Stimulated activated naive B cell treated with anti-CD40 and anti-IgM and Interleukin-4, amounts not matched to agents 10 μg/mL and 1 μg/mL and 100 μg/mL, for 72 hours (primary cell): Measurements from ENCODE around the gene SH3GL1.

Source experiments
- ATAC-seq, 2 donors: fragments of 150-1000 bp; cut with Tn5 transposase; replicated peaks; 2 replicates each; pipeline ENCODE4 v1.10.0; 2021; ENCODE audit warnings: moderate library complexity in 1 of 2
- DNase-seq: peaks from one replicate; pipeline ENCODE4 v3.0.0; 2021
- H3K27ac Mint-ChIP-seq: one replicate; pipeline ENCODE4 v1.8.0; 2022; ENCODE audit warnings: mild to moderate bottlenecking, mixed read lengths
- H3K27me3 Mint-ChIP-seq, 2 donors: one replicate each; pipeline ENCODE4 v1.8.0; 2022; ENCODE audit warnings: mixed read lengths in 2 of 2
- H3K36me3 Mint-ChIP-seq, 2 donors: one replicate each; pipeline ENCODE4 v1.8.0; 2022; ENCODE audit warnings: mixed read lengths in 2 of 2, mild to moderate bottlenecking in 1 of 2
- H3K4me1 Mint-ChIP-seq, 2 donors: one replicate each; pipeline ENCODE4 v1.8.0; 2022; ENCODE audit warnings: mixed read lengths in 2 of 2, mild to moderate bottlenecking in 1 of 2
- H3K4me3 Mint-ChIP-seq, 2 donors: one replicate each; pipeline ENCODE4 v1.8.0; 2022; ENCODE audit warnings: mild to moderate bottlenecking in 2 of 2, mixed read lengths in 2 of 2, moderate library complexity in 1 of 2
- H3K9me3 Mint-ChIP-seq, 2 donors: one replicate each; pipeline ENCODE4 v1.8.0; 2022; ENCODE audit warnings: mixed read lengths in 2 of 2, mild to moderate bottlenecking in 1 of 2

SH3GL1 gene

DNA sequence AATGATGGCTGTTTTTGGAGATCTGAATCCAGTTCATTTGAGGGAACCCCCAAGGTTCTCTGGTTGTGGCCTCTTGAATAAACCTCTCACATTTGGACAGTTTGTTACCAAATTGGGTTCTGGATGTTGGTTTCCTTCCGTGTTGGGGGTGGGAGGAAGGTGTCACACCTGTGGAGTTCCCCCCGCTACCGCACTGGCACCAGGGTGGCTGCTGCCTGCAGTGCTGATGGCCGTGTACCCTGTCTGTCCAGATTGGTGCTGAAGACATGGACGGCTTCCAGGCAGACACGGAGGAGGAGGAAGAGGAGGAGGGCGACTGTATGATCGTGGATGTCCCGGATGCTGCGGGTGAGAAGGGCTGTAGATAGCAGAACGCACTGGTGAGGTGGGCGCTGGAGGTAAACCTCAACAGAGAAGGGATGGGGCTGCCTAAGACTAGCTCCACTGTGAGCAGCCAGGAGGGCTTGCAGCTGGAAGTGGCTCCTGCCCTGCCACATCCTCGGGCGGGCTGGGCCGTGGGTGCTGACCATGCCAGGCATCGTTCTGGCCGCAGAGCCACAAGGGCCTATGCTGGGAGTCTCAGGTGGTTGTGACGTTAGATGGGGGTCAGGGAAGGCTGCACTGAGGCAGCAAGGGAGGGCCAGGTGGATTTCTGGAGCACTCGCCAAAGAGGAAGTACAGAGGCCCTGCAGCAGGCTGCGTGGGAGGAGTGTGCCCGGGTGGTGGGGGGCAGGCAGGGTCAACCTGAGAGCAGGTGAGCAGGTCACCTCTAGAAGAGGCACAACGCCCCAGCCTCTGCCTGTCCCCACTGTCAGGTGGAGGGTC, 41.9 kb upstream of the SH3GL1 start:
- no peak for DNase-seq
- H3K9me3 Mint-ChIP-seq = no peaks in the 10 kb centered on the region
- H3K4me3 Mint-ChIP-seq = peak overlapping the region; percentile 31 to 47
- peak; percentile 54 to 56 for ATAC-seq
- H3K36me3 Mint-ChIP-seq = peaks cover 33 to 38% of the 10 kb centered on the region in 2 donors
- peak overlapping the region; percentile 68 for H3K27ac Mint-ChIP-seq
- peaks cover 7 to 16% of the 10 kb centered on the region in 2 donors for H3K4me1 Mint-ChIP-seq
- no peaks in the 10 kb centered on the region for H3K27me3 Mint-ChIP-seq

DNA sequence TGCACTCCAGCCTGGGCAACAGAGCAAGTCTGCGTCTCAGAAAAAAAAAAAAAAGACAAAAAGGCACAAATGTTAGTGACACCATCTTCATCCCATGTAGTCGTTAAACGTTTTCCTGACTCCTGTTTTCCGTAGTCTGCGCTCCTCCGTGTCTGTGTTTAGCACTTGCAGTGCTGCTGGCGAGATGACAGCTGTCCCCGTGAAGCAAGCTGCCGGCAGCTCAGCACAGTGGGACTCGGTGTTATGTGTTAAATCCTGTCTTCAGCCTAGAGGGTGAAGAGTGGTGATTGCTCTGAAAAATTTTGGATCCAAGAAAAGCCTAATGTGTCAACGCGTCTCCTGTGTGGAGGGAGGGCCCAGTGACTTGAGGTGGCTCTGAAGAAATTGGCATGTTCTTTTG, 38.9 kb upstream of the SH3GL1 start:
- Mint-ChIP-seq H3K27me3 (no peaks in the 10 kb centered on the region), H3K9me3 (no peaks in the 10 kb centered on the region), H3K4me1 (peaks cover 10 to 16% of the 10 kb centered on the region in 2 donors), H3K36me3 (peaks cover 30 to 41% of the 10 kb centered on the region in 2 donors), H3K27ac (no peak overlapping the region), H3K4me3 (no peak overlapping the region)
- ATAC-seq = no peak
- DNase-seq = no peak

DNA sequence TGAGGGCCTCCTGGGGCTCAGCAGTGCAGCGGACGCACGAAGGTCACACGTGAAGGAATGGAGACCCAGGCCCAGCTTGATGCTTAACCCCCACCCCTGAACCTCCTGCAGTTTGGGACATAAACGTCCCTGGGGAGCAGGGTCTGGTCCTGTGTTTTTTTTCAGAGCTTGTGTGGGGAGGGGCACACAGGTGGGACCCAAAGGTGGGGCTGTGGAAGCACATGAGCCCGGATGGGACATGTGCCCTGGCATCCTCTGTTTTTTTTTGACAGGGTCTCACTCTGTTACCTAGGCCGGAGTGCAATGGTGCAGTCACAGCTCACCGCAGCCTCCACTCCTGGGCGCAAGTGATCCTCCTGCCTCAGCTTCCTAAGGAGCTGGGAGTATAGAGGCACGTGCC, 36.8 kb upstream of the SH3GL1 start:
- H3K4me3 Mint-ChIP-seq = no peak overlapping the region

DNA sequence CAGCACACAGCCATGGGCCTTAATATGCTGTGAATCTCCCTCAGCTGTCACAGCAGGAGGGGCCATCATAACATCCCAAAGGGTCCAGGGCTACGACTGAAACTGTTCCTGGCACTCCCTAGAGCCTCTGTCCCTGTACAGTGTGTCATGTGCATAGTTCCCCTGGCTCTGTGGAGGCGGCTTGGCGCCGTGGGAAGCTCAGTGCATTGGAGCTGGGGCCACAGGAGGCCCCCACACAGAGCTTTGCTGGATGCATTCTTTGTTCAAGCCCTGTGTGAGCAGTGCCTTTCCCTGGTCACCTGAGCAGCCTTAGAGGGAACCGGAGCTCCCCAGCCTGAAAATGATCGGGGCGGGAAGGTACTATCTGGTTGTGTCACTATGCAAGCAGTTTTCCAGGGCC, 35.9 kb upstream of the SH3GL1 start:
- Mint-ChIP-seq H3K4me3 (no peak overlapping the region), H3K9me3 (no peaks in the 10 kb centered on the region), H3K27me3 (no peaks in the 10 kb centered on the region), H3K4me1 (peaks cover 15 to 19% of the 10 kb centered on the region in 2 donors), H3K27ac (no peak overlapping the region), H3K36me3 (peaks cover 42 to 52% of the 10 kb centered on the region in 2 donors)
- ATAC-seq (no peak), DNase-seq (no peak)

More for the DNA sequence above, 36.8 kb upstream of the SH3GL1 start:
- H3K27me3 Mint-ChIP-seq = no peaks in the 10 kb centered on the region
- DNase-seq (no peak), ATAC-seq (no peak)
- peaks cover 9 to 13% of the 10 kb centered on the region in 2 donors for H3K4me1 Mint-ChIP-seq
- H3K27ac Mint-ChIP-seq = no peak overlapping the region
- no peaks in the 10 kb centered on the region for H3K9me3 Mint-ChIP-seq
- H3K36me3 Mint-ChIP-seq = peaks cover 34 to 43% of the 10 kb centered on the region in 2 donors

DNA sequence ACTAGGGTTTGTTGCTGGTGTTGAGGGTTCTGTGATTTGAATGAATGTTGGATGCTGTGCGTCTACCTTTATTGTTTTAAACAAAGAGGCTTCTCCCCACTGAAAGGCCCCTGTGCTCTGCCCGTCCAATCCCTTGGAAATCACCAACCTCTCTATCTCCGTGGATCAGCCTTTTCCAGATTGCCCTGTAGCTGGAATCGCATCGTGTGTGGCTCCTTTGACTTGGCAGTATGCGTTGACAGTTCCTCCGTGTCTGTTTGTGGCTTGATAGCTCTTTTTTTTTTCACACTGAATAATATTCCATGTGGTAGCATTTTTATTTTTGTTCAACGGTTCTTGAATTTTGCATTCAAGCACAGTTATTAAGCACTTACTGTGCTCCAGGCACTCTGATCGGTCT, 34.0 kb upstream of the SH3GL1 start:
- Mint-ChIP-seq H3K9me3 (no peaks in the 10 kb centered on the region), H3K36me3 (peaks cover 48 to 55% of the 10 kb centered on the region in 2 donors), H3K27me3 (no peaks in the 10 kb centered on the region), H3K4me3 (no peak overlapping the region), H3K27ac (peak overlapping the region; percentile 88), H3K4me1 (peaks cover 21 to 32% of the 10 kb centered on the region in 2 donors)
- ATAC-seq (no peak), DNase-seq (no peak)

DNA sequence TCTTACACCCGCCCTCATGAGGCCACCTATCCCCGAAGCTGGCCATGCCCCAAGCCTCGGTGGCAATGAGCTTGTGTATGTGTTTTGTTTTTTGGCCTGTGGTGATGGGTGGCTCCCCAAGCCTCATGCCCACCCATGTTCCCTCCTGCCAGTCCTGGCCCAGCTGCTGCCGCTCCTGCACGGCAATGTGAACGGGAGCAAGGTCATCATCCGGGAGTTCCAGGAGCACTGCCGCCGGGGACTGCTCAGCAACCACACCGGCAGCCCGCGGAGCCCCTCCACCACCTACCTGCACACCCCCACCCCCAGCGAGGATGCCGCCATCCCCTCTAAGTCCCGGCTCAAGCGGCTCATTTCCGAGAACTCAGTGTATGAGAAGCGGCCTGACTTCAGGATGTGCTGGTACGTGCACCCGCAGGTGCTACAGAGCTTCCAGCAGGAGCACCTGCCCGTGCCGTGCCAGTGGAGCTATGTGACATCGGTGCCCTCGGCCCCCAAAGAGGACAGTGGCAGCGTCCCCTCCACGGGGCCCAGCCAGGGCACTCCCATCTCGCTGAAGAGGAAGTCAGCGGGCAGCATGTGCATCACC, 32.7 kb upstream of the SH3GL1 start:
- Mint-ChIP-seq H3K27ac (no peak overlapping the region), H3K4me1 (peaks cover 21 to 32% of the 10 kb centered on the region in 2 donors), H3K4me3 (no peak overlapping the region), H3K36me3 (peaks cover 54 to 58% of the 10 kb centered on the region in 2 donors), H3K27me3 (no peaks in the 10 kb centered on the region), H3K9me3 (no peaks in the 10 kb centered on the region)
- no peak for ATAC-seq
- no peak for DNase-seq

DNA sequence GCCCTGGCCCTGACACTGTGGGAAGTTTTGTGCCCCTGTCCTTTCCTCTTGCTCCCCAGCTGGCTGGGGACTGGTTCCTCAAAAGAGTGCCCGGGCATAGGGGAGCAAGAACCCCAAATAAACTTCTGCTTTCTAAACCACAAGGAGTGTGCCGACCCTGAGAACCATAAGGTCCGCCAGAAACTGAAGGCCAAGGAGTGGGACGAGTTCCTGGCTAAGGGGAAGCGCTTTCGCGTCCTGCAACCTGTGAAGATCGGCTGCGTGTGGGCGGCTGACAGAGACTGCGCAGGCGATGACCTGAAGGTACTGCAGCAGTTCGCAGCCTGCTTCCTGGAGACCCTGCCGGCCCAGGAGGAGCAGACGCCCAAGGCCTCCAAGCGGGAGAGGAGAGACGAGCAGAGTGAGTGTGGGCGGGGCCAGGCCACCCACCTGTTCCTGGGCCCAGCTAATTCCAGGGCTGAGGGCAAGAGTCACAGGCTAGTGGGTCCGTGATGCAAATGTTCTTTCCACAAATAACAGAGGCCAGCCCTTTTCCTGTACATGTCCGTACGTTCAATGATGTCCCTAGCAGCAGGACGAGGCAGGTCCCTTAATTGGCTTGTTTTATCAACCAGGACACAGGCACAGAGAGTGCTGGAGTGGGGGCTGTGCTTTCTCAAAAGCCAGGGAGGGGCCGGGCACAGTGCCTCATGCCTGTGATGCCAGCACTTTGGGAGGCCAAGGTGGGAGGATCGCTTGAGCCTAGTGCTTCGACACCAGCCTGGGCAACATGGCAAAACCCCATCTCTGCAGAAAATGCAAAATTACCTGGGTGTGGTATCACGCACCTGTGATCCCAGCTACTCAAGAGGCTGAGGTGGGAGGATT, 31.7 kb upstream of the SH3GL1 start:
- ATAC-seq = peak; percentile 75 to 84
- Mint-ChIP-seq H3K4me1 (peaks cover 21 to 32% of the 10 kb centered on the region in 2 donors), H3K27me3 (no peaks in the 10 kb centered on the region), H3K4me3 (peak overlapping the region; percentile 57 to 76), H3K36me3 (peaks cover 51 to 56% of the 10 kb centered on the region in 2 donors), H3K27ac (peak overlapping the region; percentile 96), H3K9me3 (no peaks in the 10 kb centered on the region)
- DNase-seq = peak; percentile 40

DNA sequence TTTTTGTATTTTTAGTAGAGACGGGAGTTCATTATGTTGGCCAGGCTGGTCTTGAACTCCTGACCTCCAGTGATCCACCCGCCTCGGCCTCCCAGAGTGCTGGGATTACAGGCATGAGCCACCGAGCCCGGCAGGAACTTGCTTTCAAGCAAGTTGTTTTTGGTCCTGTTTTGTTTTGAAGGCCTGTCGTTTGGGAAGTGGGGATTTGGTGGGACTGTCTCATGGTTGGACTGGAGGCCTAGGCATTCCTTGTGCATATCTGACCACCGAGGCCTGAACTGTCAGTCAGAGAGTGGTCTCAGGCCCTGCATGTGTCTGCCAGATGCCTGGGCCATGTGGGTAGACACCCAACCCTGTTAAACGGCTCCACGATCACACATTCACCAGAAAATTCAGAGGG, 30.9 kb upstream of the SH3GL1 start:
- DNase-seq (no peak), ATAC-seq (peak; percentile 28 to 31)
- peaks cover 21 to 32% of the 10 kb centered on the region in 2 donors for H3K4me1 Mint-ChIP-seq
- peak overlapping the region; percentile 96 for H3K27ac Mint-ChIP-seq
- peaks cover 48 to 54% of the 10 kb centered on the region in 2 donors for H3K36me3 Mint-ChIP-seq
- H3K4me3 Mint-ChIP-seq = peak overlapping the region in 1 of 2 donors; percentile 76
- H3K27me3 Mint-ChIP-seq = no peaks in the 10 kb centered on the region
- H3K9me3 Mint-ChIP-seq = no peaks in the 10 kb centered on the region

DNA sequence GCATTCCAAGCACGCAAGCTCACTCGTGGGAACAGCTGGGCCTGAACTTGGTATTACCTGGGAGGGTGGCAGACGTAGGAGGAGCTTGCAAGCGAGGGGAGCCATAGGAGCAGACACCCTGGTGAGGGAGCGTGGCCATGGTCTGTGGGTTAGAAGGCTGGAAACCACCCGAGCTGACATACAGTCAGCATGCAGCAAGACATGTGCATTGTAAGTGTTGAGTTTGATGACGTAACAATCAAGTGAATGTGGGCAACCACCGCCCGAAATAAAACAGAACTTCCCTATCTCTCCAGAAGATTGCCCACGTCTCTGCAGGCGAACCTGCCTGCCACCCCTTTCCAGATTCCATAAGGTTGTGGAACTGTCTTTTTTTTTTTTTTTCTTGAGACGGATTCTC, 30.4 kb upstream of the SH3GL1 start:
- Mint-ChIP-seq H3K36me3 (peaks cover 52 to 58% of the 10 kb centered on the region in 2 donors), H3K4me3 (no peak overlapping the region), H3K9me3 (no peaks in the 10 kb centered on the region), H3K4me1 (peaks cover 21 to 32% of the 10 kb centered on the region in 2 donors), H3K27ac (peak overlapping the region; percentile 85), H3K27me3 (no peaks in the 10 kb centered on the region)
- DNase-seq = no peak
- ATAC-seq = peak; percentile 57 to 66

DNA sequence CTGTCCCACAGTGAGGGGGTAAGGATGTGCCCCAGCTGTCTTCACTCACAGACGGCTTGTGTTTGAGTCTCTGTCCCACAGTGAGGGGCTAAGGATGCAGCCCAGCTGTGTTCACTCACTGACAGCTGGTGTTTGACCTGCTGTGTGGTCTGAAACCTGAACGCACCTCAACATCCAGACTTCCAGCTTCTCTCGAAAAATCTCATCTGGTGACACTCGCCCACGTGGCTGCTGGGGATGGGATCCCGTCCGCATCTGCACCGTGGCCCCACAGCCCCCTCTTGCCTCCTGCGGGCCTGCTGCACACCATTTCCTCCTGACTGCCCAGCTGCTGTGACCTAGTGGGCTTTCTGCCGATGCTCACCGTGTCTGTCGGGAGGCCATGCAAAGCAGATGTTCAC, 29.4 kb upstream of the SH3GL1 start:
- H3K4me3 Mint-ChIP-seq = no peak overlapping the region
- H3K27me3 Mint-ChIP-seq = no peaks in the 10 kb centered on the region
- H3K4me1 Mint-ChIP-seq = peaks cover 21 to 32% of the 10 kb centered on the region in 2 donors
- ATAC-seq (no peak), DNase-seq (no peak)
- peaks cover 52 to 55% of the 10 kb centered on the region in 2 donors for H3K36me3 Mint-ChIP-seq
- H3K27ac Mint-ChIP-seq = peak overlapping the region; percentile 25
- no peaks in the 10 kb centered on the region for H3K9me3 Mint-ChIP-seq

DNA sequence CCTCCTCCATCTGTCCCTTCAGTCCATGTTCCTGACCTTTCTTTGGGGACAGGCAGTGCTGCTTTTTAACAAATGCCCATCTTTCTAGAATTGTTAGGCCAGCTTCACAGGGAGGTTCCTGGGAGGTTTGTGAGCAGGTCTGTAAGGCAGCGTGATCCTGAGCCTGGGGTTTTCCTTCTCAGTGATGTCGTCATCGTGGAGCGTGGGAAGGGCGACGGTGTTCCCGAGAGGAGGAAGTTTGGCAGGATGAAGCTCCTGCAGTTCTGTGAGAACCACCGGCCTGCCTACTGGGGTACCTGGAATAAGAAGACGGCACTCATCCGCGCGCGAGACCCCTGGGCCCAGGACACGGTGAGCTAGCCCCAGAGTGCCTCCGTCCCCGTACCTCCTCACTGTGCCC, 28.9 kb upstream of the SH3GL1 start:
- H3K4me1 Mint-ChIP-seq = peaks cover 18 to 32% of the 10 kb centered on the region in 2 donors
- DNase-seq (no peak), ATAC-seq (no peak)
- H3K27ac Mint-ChIP-seq = peak overlapping the region; percentile 47
- no peaks in the 10 kb centered on the region for H3K27me3 Mint-ChIP-seq
- H3K9me3 Mint-ChIP-seq = no peaks in the 10 kb centered on the region
- H3K4me3 Mint-ChIP-seq = no peak overlapping the region
- peaks cover 47 to 49% of the 10 kb centered on the region in 2 donors for H3K36me3 Mint-ChIP-seq

DNA sequence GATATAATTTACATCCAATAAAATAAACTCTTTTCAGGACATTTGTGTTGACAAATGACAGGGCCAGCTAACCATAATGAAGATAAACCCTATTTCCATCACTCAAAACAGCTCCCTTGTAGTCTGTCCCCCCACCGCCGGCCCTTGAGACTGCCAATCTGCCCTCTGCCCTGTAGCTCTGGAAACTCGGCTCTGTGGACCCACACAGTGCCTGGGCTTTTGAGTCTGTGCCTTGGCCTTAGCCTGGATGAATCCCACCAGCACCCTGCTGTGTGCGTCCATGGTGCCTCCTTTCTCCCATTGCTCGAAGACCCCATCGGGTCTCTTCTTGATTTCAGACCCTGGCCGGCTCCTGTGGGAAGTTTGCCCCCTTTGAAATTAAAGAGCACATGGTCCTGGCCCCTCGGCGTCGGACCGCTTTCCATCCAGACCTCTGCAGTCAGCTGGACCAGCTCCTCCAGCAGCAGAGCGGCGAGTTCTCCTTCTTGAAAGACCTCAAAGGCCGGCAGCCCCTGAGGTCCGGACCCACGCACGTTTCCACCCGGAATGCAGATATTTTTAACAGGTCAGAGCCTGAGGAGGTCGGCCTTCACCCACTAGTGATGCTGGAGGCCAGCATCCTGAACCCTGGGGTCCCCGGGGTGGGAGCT, 28.1 kb upstream of the SH3GL1 start:
- Mint-ChIP-seq H3K4me3 (no peak overlapping the region), H3K36me3 (peaks cover 50 to 54% of the 10 kb centered on the region in 2 donors), H3K27me3 (no peaks in the 10 kb centered on the region), H3K4me1 (peaks cover 18 to 32% of the 10 kb centered on the region in 2 donors), H3K27ac (no peak overlapping the region), H3K9me3 (no peaks in the 10 kb centered on the region)
- no peak for ATAC-seq
- DNase-seq = no peak

DNA sequence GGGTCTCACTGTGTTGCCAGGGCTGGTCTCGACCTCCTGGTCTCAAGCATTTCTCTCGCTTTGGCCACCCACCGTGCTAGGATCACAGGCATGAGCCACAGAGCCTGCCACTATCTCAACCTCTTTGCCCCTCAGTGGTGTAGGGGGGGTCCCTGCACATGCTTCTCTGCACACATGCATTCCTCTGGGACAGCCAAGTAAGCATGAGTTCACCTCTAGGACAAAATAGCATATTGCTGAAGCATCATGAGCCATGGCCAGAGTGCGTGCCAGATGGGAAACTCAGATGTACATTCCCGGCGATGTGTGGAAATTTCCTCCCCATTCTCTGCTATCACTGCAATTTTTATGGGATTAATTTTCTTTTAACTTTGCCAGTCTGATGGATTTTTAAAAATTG, 25.2 kb upstream of the SH3GL1 start:
- no peaks in the 10 kb centered on the region for H3K27me3 Mint-ChIP-seq
- peaks cover 2 to 6% of the 10 kb centered on the region in 2 donors for H3K4me1 Mint-ChIP-seq
- peaks cover 39 to 47% of the 10 kb centered on the region in 2 donors for H3K36me3 Mint-ChIP-seq
- H3K4me3 Mint-ChIP-seq = no peak overlapping the region
- H3K27ac Mint-ChIP-seq = no peak overlapping the region
- ATAC-seq (no peak), DNase-seq (no peak)
- H3K9me3 Mint-ChIP-seq = no peaks in the 10 kb centered on the region
